ENCODE measurements around the gene L3MBTL4. TPM values are rescaled to one million over a fixed set of nuclear protein-coding genes. Genes with fewer than 3 reads are reported as not detected.

L3MBTL4 gene
- total RNA-seq, 2 donors from 2014 or later: 4.6 to 7.2 TPM

DNA sequence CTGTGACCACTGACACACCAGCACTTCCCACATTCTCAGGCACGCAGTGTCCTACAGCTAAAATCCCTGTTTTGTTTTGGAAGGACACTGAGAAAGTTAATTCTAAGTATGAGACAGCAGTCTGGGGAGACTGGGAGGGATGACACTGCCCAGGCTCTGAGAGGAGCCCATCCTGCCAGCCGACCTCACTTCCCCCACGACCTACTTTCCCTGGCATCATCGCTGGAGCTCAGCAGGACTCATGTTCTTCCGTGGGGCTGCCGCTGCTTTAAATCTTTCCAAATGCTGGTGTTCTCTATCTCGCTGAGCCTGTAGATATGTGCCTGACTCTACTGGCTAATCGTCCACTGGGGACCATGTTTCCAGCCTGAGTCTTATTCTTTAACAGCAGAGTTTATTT is 450.6 kb downstream of the L3MBTL4 start:
- Mint-ChIP-seq H3K9me3 (no peaks in the 10 kb centered on the region), H3K27me3 (ENCODE audit: insufficient read depth) (no peaks in the 10 kb centered on the region), H3K4me3 (no peak overlapping the region), H3K4me1 (peaks cover 18% of the 10 kb centered on the region), H3K36me3 (ENCODE audit: low read depth) (no peaks in the 10 kb centered on the region), H3K27ac (no peak overlapping the region)
- no peaks in the 10 kb centered on the region for H3K27me3 ChIP-seq (ENCODE audit: control insufficient read depth, insufficient read depth, low read length, poor library complexity, severe bottlenecking)
- TF ChIP-seq, protein P1, sequence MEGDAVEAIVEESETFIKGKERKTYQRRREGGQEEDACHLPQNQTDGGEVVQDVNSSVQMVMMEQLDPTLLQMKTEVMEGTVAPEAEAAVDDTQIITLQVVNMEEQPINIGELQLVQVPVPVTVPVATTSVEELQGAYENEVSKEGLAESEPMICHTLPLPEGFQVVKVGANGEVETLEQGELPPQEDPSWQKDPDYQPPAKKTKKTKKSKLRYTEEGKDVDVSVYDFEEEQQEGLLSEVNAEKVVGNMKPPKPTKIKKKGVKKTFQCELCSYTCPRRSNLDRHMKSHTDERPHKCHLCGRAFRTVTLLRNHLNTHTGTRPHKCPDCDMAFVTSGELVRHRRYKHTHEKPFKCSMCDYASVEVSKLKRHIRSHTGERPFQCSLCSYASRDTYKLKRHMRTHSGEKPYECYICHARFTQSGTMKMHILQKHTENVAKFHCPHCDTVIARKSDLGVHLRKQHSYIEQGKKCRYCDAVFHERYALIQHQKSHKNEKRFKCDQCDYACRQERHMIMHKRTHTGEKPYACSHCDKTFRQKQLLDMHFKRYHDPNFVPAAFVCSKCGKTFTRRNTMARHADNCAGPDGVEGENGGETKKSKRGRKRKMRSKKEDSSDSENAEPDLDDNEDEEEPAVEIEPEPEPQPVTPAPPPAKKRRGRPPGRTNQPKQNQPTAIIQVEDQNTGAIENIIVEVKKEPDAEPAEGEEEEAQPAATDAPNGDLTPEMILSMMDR (conservative IDR thresholded peaks at IDR 0.05): no peak
- H3K4me3 ChIP-seq (ENCODE audit: low read length): no peak overlapping the region
- no peaks in the 10 kb centered on the region for H3K9me3 ChIP-seq (ENCODE audit: control insufficient read depth, low read length)
- H3K9ac ChIP-seq (ENCODE audit: extremely low read depth, low read length, poor library complexity, severe bottlenecking): no peak overlapping the region
- no peaks in the 10 kb centered on the region for H3K36me3 ChIP-seq (ENCODE audit: control insufficient read depth, insufficient read depth, low read length)
- H3K4me1 ChIP-seq (ENCODE audit: control insufficient read depth, insufficient read depth, low read length): no peaks in the 10 kb centered on the region
- no peak overlapping the region for H3K27ac ChIP-seq (ENCODE audit: low read depth, low read length)
- 96% methylated on average over 5 to 8 of the region's 8 CpGs for WGBS, 2 experiments (ENCODE audit: insufficient coverage in 1 of 2, insufficient read length in 1 of 2)
- no peak for DNase-seq

DNA sequence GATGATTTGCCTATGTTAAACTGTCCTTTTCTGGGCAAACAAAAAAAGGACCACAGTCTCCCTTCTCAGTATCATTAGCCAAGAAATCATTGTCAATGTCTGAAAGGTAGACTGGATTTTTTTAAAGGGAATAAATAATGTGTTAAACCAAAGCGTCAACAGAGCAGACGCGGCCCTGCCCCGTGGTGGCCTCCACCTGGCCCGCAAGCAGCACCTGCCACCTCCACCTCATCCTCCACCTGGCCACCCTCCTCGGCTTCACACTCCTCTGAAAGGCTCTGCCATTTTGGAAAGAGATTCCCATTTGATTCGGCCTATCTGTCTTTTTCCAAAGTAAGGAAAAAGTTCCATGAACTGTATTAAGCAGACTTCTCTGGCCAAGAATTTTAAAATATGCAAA is 451.4 kb downstream of the L3MBTL4 start:
- WGBS, 2 experiments (ENCODE audit: insufficient coverage in 1 of 2, insufficient read length in 1 of 2): 95 to 96% methylated on average over 3 to 7 of the region's 7 CpGs
- H3K36me3 ChIP-seq (ENCODE audit: control insufficient read depth, insufficient read depth, low read length): no peaks in the 10 kb centered on the region
- peak; percentile 5 for DNase-seq
- no peaks in the 10 kb centered on the region for H3K36me3 Mint-ChIP-seq (ENCODE audit: low read depth)
- H3K9ac ChIP-seq (ENCODE audit: extremely low read depth, low read length, poor library complexity, severe bottlenecking): no peak overlapping the region
- no peak overlapping the region for H3K4me3 Mint-ChIP-seq
- TF ChIP-seq, protein P1 (conservative IDR thresholded peaks at IDR 0.05): no peak
- H3K4me1 ChIP-seq (ENCODE audit: control insufficient read depth, insufficient read depth, low read length): no peaks in the 10 kb centered on the region
- no peaks in the 10 kb centered on the region for H3K9me3 Mint-ChIP-seq
- no peak overlapping the region for H3K27ac ChIP-seq (ENCODE audit: low read depth, low read length)
- H3K4me3 ChIP-seq (ENCODE audit: low read length): no peak overlapping the region
- H3K27me3 ChIP-seq (ENCODE audit: control insufficient read depth, insufficient read depth, low read length, poor library complexity, severe bottlenecking): no peaks in the 10 kb centered on the region
- no peak overlapping the region for H3K27ac Mint-ChIP-seq
- no peaks in the 10 kb centered on the region for H3K9me3 ChIP-seq (ENCODE audit: control insufficient read depth, low read length)
- no peaks in the 10 kb centered on the region for H3K27me3 Mint-ChIP-seq (ENCODE audit: insufficient read depth)
- peaks cover 18% of the 10 kb centered on the region for H3K4me1 Mint-ChIP-seq

DNA sequence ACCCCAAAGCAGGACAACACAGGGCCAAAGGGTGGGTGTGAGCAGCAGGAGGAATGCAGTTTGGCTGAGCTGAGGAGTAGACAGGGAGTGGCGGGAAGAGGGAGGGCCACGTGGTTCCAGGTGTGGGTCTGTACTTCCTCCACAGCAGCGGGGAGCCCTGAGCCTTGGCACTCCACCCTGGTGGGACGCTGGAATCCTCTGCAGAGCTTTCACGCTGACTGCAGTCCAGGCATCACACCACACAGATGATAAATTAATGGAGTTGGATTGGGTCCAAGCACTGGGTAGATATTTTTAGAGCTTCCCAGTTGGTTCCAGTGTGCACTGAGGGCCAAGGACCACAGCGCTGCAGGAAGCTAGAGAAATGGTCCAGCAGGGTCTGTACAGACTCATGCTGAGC is 452.3 kb downstream of the L3MBTL4 start:
- Mint-ChIP-seq H3K27ac (no peak overlapping the region), H3K4me1 (peaks cover 18% of the 10 kb centered on the region), H3K27me3 (ENCODE audit: insufficient read depth) (no peaks in the 10 kb centered on the region), H3K9me3 (no peaks in the 10 kb centered on the region), H3K4me3 (no peak overlapping the region), H3K36me3 (ENCODE audit: low read depth) (no peaks in the 10 kb centered on the region)
- Histone ChIP-seq H3K4me3 (ENCODE audit: low read length) (no peak overlapping the region), H3K9ac (ENCODE audit: extremely low read depth, low read length, poor library complexity, severe bottlenecking) (no peak overlapping the region), H3K9me3 (ENCODE audit: control insufficient read depth, low read length) (no peaks in the 10 kb centered on the region), H3K27me3 (ENCODE audit: control insufficient read depth, insufficient read depth, low read length, poor library complexity, severe bottlenecking) (no peaks in the 10 kb centered on the region), H3K36me3 (ENCODE audit: control insufficient read depth, insufficient read depth, low read length) (no peaks in the 10 kb centered on the region), H3K4me1 (ENCODE audit: control insufficient read depth, insufficient read depth, low read length) (no peaks in the 10 kb centered on the region), H3K27ac (ENCODE audit: low read depth, low read length) (no peak overlapping the region)
- TF ChIP-seq, protein P1 (conservative IDR thresholded peaks at IDR 0.05): no peak
- WGBS, 2 experiments (ENCODE audit: insufficient coverage in 1 of 2, insufficient read length in 1 of 2): 94 to 96% methylated on average over 3 to 6 of the region's 6 CpGs
- DNase-seq: peak; percentile 40
